Measurements from ENCODE around the gene CER1. TPM values are rescaled to one million over a fixed set of nuclear protein-coding genes. Genes with fewer than 3 reads are reported as not detected.

The CER1 gene, protein sequence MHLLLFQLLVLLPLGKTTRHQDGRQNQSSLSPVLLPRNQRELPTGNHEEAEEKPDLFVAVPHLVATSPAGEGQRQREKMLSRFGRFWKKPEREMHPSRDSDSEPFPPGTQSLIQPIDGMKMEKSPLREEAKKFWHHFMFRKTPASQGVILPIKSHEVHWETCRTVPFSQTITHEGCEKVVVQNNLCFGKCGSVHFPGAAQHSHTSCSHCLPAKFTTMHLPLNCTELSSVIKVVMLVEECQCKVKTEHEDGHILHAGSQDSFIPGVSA
- polyA plus RNA-seq (2013, experiment 1 of 2; ENCODE audit: insufficient read length) = not detected
- polyA plus RNA-seq (2013, experiment 2 of 2; ENCODE audit: insufficient read length) = not detected

DNA sequence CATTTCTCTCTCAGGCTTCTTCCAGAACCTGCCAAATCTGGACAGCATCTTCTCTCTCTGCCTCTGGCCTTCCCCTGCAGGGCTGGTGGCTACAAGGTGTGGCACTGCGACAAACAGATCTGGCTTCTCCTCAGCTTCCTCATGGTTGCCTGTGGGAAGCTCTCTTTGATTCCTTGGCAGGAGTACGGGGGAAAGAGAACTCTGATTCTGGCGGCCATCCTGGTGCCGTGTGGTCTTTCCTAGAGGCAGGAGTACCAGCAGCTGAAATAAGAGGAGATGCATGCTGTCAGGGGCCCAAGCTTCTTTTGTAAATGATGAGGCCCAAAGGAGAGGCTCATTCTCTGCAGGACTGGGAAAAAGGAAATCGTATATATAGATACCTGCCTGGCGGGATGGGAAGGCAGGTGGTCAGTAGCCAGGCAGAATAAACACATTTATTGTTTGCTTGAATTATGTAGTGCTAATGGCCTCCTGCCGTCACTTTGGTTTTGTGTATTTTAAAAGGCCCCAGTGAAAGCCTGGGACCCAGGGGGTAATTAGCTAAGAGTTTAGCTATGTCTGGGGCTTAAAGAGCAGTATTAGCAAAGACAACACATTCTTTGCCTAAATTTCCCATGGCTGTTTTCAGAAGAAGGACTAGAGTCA is at the start of gene CER1:
Gene CER1 (minus strand): TSS at position 343 of the 645 bp plus-strand sequence. CDS start 61 bp downstream, at position 282.
- no peak for DNase-seq

DNA sequence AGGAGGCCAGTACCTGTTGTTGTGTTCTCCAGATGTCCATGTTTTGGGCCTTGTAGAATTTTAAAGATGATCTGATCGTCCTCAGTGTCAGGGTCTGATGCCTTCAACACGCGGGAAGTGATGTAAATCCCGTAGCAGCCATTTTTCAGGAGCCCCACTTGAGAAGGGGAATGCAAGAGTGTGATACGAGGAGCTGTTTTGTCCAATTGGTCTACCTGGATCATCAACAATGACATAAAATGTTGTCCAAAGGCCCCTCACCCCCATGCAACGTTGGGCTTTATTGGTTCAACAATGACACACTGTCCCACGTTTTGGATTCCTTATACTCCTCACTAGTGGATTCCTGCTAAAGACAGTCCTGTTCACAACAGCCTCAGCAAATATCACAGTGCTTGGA is 48.1 kb upstream of the CER1 start:
- DNase-seq = no peak

DNA sequence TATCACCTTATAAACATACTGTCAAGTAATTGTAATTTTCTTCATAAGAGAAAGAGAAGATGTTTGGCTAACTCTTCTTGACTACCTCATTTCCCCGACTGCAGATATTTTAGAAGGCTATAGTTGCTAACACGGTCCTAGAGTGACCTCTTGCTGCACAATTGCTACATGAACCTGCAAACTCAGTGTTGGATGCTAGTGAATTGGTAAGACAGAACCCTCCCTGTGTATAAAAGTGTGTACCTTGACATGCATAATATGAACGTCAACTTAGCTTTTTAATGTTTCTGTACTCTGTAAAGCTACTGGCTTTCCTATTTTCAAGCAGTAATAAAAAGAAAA is 46.7 kb upstream of the CER1 start:
- peak; percentile 10 for DNase-seq

DNA sequence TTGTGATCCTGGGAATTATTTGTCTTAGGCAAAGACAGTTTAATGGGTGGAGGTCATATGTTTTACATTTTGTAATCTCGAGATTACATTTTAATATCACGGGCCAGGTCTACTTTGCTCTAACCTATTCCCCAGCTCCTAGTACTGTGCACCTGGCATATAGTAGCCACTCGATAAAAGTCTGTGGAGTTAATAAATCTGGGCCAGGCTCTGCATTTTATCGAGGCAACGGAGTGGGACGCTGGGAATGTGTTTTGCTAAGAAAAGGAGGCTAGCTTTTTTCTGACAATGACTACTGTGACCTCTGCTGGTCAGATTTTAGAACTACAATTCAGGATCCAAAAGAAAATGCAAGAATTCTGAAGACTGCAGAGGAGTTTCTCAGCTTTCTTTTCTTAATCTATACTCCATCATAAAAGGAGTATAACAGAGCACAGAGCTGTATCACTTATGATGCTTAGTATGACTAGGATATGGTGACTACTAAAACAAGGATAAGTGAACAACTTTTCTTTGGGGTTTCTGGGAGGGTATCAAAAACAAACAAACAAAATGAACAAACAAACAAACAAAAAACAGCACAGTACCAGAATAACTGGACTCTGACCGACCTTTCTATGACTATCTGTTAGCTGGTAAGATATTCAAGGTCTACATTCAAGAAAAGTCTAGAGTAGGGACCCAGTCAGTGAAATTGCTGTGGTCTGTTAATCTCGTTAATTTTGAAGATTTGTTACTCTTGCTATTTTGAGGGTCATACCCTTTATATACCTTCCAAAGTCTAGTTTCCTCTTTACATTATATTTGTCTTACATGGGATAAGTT is 46.1 kb upstream of the CER1 start:
- peak; percentile 58 for DNase-seq

DNA sequence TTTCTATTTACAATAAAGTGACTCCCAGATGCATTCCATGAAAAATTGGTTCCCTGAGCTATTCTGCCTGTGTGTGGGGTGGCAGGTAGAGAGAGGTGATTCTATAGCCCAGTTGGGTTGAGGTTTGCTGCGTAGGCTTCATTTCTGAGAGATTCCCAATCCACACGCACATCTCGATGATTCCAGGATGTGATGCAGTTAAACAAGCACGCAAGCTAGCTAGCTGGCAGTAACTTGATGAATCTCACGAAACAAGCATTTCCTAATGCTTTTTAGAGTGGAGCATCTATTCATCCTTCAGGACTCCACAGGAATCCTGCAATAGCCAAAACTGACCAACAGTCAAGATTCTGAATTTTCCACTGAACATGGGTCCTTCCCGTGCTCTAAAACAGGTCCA is 43.8 kb upstream of the CER1 start:
- DNase-seq = peak; percentile 50

DNA sequence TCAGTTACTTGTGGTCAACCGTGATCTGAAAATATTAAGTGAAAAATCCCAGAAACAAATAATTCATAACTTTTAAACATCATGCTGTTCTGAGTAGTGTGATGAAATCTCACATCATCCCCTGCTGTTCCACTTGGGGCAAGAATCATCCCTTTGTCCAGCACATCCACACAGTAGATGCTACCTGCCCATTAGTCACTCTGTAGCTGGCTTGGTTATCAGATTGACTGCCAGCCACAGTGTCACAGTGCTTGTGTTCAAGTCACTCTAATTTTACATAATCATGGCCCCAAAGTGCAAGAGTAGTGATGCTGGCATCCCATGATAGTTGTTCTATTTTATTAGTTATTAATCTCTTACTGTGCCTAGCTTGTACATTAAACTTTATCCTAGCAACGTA is 39.1 kb upstream of the CER1 start:
- DNase-seq = no peak

DNA sequence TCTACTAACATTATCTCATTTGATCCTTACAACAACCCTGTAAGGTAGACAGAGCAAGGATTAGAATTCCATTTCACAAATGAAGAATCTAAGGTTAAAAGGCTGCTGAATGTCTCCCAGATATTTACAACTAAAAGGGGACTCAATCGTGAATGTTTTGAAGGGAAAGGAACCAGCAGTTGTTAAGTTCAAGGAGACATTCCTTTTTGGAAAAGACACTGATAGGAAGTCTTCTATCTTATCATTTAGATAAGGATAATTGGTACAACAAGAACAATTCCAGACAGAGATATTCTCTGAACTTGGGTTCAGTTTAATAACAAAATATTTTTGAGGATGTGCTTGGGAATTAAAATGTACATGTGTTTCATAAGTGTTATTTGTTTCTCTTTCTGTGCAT is 37.5 kb upstream of the CER1 start:
- DNase-seq = no peak

DNA sequence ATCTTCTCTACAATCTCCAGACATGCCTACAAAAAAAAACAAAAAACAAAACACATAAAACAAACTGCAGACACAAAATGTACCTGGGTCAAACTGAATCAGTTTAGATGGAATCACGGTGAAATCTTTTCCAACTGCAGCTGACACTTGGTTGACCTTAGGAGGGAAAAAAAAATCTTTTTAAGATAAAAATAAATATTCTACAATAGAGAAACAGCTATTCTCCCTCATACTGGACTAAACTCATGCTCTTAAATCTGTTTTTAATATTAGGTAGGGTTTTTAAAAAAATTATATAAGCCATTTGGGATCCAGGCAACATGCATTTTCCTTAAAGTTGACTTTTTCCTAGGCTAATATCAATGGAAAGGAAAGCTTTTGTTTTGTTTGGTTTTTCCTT is 33.8 kb upstream of the CER1 start:
- DNase-seq = no peak

DNA sequence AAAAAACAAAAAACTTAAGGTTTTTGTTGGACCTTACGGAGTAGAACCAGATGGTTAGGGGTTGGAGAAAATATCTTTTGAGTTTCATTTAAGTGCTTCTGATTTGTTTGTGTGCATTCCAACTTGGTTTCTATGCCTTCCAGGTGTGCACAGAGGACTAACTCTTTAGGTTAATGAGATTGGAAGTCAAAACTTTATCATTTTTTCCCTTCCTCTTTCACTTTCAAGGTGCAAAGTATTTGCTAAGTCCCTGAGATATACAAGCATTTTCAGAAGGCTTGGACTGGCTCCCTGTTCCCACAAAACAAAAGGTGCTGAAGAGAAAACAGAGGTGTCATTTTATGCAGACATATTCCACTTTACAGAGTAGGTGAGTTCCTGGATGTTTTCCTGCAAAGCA is 30.3 kb upstream of the CER1 start:
- DNase-seq = no peak

DNA sequence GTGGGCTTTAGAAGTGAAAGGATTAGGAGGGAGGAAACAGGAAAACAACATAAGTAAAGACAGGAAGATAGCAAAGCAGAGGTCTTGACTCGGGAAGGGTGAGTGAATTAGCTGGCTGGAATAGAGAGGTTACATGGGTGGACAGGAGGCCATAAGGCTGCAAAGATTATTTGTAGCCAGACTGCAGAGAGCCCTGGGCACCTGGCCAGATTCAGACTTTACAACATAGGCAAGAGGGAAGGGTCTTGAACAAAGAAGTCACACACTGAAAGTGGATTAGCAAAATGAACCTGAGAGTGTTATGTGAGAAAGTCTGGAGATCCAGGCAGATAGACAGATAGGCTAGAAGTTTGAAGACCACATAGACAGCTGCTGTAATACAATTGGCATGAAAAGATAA is 29.7 kb upstream of the CER1 start:
- DNase-seq = no peak

DNA sequence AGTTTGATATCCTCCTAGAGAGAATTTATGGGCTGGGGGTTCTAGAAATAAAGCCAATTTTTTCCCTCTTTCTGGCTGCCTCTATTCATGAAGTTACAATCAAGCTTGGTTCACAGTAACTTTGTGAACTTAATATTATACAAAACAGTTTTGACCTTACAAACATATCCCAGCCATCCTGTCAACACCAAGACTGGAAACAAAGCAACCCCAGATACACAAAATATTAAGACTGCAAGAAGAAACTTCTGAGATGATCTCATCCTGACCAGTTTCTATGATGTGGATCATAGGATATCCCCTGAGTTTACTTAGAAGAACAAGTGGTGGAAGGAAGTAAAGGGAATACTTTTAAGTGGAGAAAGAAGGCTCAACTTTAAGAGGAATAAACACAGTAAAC is 28.3 kb upstream of the CER1 start:
- no peak for DNase-seq

DNA sequence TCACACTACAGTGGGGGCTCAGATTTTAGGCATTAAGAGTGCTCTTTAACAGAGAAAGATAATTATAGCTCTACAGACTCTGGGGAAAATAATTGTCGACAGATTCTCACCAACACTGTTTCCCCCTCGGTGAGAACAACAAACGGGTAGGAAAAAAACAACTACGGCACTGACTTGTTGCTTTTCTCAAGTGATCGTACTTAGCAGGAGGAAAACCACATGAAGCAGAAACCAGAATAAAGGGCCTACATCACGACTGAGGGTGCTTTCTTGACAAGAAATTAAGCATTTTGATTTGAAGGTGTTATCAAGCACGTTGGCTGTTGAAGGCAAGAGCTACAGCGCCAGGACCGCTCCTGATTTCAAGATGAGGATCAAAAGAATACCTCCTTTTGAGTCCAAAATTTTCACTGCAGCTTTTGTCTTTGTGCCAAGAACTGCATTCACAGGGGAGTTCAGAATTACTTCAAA is 27.2 kb upstream of the CER1 start:
- DNase-seq = no peak

DNA sequence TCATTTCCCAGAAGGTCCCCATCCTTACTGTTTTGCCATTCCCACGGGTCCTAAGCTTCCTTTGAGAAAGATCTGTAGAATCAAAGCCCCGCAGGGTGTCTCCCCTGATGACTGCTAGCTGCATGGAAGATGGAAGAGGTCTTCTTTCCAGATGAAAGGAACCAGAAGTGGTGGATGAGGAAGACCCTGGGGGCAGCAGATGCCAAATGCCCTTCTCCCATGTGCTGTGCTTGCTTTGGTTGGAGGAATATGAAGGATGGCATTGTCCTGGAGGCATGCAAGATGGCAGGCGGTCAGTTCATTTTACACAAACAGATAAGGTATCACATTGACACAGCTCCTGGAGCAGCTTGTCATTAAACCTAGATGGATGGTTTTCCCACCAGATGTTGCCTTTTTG is 25.8 kb upstream of the CER1 start:
- DNase-seq = no peak

DNA sequence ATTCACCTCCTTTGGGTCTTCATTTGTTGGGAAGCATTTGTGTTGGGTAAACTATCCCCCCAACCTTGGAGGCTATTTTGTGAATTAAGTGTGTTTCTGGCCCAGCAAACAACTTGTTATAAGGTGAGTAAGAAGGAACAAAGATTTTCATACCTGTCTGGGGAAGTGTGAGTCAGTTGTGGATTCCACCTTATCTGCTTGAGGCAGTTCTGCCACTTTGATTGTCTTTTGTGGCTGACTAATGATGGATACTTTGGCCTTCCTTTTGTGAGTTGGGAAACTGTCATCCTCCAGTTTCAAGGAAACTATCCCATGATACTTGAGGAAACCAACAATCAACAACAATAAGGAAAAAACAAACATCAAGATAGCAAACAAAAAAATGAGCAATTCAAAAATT is 24.6 kb upstream of the CER1 start:
- no peak for DNase-seq

DNA sequence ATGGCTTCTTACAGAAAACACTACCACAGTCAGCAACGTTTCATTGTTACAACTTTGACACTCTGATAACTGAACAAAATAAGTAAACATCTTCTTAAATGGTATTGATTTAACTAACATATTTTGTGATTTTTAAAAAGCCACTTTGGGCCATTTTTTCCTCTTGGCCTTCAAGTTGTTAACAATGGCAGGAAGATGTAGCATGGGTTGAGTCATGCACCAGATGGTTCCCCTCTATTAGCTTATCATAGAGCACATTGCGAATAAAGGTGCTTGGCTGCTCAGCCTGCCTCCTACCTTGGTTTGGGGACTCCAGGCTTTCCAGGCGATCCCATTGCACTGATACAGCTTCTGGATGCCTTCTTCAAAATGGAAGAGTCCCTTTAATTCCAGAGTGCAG is 24.1 kb upstream of the CER1 start:
- no peak for DNase-seq

DNA sequence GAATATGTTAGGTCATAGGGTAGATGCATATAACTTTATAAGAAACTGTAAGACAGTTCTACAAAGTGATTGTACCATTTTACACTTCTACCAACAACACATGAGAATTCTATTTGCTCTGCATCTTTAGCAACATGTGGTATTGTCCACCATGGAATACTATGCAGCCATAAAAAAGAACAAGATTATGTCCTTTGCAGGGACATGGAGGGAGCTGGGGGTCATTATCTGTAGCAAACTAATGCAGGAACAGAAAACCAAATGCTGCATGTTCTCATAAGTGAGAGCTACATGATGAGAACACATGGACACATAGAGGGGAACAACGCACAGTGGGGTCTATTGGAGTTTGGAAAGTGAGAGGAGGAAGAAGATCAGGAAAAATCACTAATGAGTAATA is 22.2 kb upstream of the CER1 start:
- DNase-seq = no peak

DNA sequence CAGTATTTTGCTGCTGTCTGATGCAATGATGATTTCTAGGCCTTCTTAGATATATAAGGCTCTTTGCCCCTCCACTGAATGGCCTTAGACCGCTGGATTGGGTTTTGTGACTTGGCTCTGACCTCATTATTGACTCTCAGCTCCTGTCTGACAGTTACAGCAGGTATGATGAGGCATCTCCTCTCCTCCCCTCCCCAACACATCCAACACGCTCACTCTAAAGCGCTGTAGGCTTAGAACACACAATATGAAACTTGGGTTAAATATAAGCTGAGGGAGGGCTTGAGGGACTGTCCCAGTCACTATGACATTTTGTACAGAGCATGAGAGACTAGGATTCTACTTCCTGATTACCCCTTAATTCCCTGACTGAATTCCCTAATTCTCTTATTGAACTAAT is 18.8 kb upstream of the CER1 start:
- no peak for DNase-seq

DNA sequence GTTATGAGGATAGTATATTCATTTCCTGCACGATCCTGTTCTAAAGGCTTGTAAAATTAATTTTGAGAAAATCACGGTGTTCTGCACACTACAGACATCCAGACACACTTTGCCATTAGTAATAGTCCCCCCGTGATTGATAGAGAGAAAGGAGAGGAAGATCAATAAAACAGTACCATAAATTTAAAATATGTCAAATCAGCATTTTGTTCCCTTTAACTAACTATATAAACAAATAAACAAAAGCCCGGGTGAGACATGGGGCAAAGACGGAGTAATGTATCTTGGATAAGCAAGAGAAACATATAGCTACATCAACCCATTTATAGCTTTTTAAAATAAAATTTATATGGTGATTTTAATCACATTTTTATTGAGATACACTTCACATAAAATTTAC is 10.6 kb upstream of the CER1 start:
- DNase-seq = no peak

DNA sequence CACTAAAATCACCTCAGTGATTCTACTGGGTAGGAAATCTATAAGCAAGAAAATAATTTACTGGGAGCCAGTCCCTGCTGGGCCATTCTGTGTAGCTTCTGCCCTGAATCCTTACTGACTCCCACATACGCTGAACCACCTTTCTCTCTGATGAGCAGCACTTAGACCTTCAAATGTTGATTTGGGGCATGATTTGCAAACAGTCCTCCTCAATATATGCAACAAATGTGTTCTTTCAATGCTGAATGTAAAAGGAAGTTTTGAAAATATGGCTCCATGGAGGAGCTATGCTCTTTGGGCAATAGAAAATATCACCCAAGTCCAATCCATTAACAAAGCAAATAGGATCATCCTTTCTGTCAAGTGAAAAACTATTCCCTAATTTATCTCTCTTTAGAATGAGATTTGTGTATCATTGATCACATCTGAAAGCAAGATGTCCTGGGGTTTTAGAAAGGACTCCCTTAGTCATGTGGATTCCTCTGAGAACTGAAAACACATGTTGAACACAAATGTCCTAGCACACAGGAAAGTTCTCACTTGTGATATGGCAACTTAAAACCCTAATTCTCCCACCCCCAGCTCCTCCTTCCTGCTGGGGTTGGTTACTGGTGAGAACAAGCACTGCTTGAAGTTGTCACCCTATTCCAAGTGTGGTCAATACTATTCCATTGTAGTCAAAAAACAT is 8.9 kb upstream of the CER1 start:
- no peak for DNase-seq

DNA sequence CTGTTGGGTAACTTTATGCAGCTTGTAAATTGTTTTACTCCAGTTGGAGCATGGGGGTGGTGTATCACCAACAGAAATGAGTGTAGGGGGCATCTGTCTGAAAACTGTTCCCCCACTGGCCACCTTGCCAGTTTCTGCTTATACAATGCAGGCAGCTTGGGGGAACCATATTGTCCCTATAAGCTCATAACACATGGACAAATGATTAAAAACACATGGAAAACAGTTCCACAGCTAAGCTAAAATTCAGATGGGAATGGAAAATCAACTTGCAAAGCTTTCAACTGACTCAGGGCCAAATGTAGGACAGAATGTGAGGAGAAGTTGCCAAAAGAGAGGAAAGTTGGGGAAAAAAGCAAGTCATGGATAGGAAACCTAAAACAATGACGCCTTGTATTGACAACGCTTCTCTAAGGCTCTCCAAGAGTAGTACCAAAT is 7.9 kb upstream of the CER1 start:
- DNase-seq = peak; percentile 26

DNA sequence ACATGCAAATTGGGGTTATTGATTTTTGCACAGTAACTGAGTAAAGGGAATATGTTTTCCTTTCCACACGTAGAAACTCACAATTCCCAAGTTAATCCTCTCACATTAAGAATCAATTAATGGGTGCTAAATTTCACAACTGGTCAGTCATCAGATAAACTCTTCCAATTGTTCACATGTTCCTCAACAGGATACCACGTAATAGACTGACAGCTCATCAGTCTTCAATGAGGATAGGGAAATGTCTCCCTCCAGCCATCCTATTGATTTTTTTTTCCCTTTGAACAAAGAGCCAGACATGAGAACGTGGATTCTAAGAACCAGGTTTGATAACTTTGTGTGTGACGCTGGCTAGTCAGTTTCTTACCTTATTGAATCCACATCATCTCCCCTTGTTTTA is 768 bp upstream of the CER1 start:
- no peak for DNase-seq

DNA sequence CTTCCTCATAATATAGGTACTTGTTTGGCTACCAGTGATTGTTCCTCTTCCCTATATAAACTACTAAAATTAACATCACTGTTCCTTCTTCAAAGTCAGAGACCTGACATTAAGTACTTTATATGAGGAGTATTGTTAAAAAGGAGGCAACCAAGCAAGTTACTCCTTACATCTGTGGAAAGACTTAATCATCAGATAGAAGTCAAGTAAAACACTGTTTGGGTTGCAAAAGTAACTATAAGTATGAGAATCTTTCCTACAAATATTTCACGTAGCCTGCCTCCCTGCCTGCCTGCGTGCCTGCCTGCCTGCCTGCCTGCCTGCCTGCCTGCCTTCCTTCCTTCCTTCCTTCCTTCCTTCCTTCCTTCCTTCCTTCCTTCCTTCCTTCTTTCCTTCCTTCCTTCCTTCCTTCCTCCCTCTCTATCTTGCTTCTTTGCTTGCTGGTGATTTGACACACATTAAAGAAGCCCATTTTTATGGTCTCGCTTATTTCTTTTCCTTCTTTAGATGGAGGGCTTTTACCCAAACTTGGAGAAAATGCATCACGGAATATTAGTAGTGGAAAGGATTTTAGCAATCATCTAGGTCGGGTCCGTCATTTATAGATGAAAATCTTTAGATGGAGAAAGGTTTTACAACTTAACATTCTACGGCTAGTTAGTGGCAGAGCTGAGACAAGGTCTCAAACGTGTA is 3.2 kb downstream of the CER1 start:
- no peak for DNase-seq

All from fibroblast of skin of abdomen (primary cell).